Smooth muscle cell (in vitro differentiated cells): ENCODE measurements around the gene CREB3L2. TPM values are rescaled to one million over a fixed set of nuclear protein-coding genes. Genes with fewer than 3 reads are reported as not detected.
A peak's percentile ranks its signal among the peaks of the same experiment; 100 is the strongest.
"Not testable (repeated sequence)": the region's sequence is repeated elsewhere in the genome, so short reads cannot be mapped to it uniquely, and the experiment has no call there.

Experiments
- DNase-seq: peaks from one replicate; lab custom pipeline; 2025; ENCODE audit not compliant: unreplicated experiment; lab: John Stamatoyannopoulos, UW
- H2AFZ ChIP-seq: fragments of 200-600 bp; sonication (generic); 2 replicates; pipeline ENCODE4 v1.6.0; 2016; ENCODE audit warnings: antibody characterized with exemption, low read depth, mild to moderate bottlenecking
- H3F3A ChIP-seq: fragments of 200-600 bp; sonication (generic); 2 replicates; pipeline ENCODE4 v1.6.0; 2017; ENCODE audit warnings: antibody characterized with exemption, low read depth
- H3K27ac ChIP-seq: fragments of 200-600 bp; sonication (generic); 2 replicates; pipeline ENCODE4 v1.5.1; 2016; ENCODE audit warnings: low read depth, mild to moderate bottlenecking
- H3K27me3 ChIP-seq: fragments of 200-600 bp; sonication (generic); 2 replicates; pipeline ENCODE4 v1.6.1; 2016; ENCODE audit warnings: low read depth, mild to moderate bottlenecking
- H3K36me3 ChIP-seq: fragments of 200-600 bp; sonication (generic); 2 replicates; pipeline ENCODE4 v1.5.1; 2016; ENCODE audit warnings: low read depth
- H3K4me1 ChIP-seq: fragments of 200-600 bp; sonication (generic); 2 replicates; pipeline ENCODE4 v1.5.1; 2016; ENCODE audit warnings: low read depth
- H3K4me2 ChIP-seq: fragments of 200-600 bp; sonication (generic); 2 replicates; pipeline ENCODE4 v1.6.0; 2016; ENCODE audit warnings: mild to moderate bottlenecking
- H3K4me3 ChIP-seq: fragments of 200-600 bp; sonication (generic); 2 replicates; pipeline ENCODE4 v1.5.1; 2016; ENCODE audit warnings: mild to moderate bottlenecking
- H3K79me2 ChIP-seq: fragments of 200-600 bp; sonication (generic); 2 replicates; pipeline ENCODE4 v1.6.0; 2016; ENCODE audit warnings: low read depth, mild to moderate bottlenecking
- H3K9ac ChIP-seq: fragments of 200-600 bp; sonication (generic); 2 replicates; pipeline ENCODE4 v1.6.0; 2016; ENCODE audit warnings: low read depth
- H3K9me3 ChIP-seq: fragments of 200-600 bp; sonication (generic); replicated peaks from 2 replicates; pipeline ENCODE4 v1.5.1; 2016; ENCODE audit warnings: low read depth
- H4K20me1 ChIP-seq: fragments of 200-600 bp; sonication (generic); 2 replicates; pipeline ENCODE4 v1.6.0; 2016; ENCODE audit warnings: low read depth
- CTCF ChIP-seq: fragments of 200-600 bp; sonication (generic); IDR thresholded peaks from 2 replicates; pipeline ENCODE4 v1.5.1; 2017; ENCODE audit warnings: borderline replicate concordance, mild to moderate bottlenecking, antibody characterized with exemption; ENCODE audit not compliant: insufficient read depth, poor library complexity, severe bottlenecking
- WGBS: methylation state at CpG from one replicate; pipeline ENCODE4 v1.1.7; 2016; ENCODE audit warnings: low lambda C conversion rate; 5-methylcytosine and 5-hydroxymethylcytosine counted together
- polyA plus RNA-seq: library from polyadenylated mRNA; unstranded; fragments of >200 nt; fragmentation: Nextera tagmentation; extraction: Ambion mirVana; gene quantifications from 2 replicates; pipeline ENCODE4 v1.2.1, GENCODE V29; 2016
- total RNA-seq: library from RNA; depleted of rRNA; stranded (reverse); fragments of >200 nt; gene quantifications from 2 replicates; pipeline ENCODE4 v1.2.3, GENCODE V29; 2014

CREB3L2 gene
- total and polyA plus RNA-seq, 2 experiments from 2014 or later, result 27.4 to 69.1 TPM

GRCh38 chr7:137983323-137984008 is 18.4 kb downstream of the CREB3L2 start:
- Histone ChIP-seq H4K20me1 (peaks cover 77% of the 10 kb centered on the region), H3K9ac (no peak overlapping the region), H3K27ac (peak overlapping the region; percentile 97)

GRCh38 chr7:137982394-137982793 is 19.5 kb downstream of the CREB3L2 start:
- H3K79me2 ChIP-seq, result peaks cover 93% of the 10 kb centered on the region
- peaks cover 43% of the 10 kb centered on the region for H3K4me1 ChIP-seq

More at GRCh38 chr7:137983323-137984008, 18.4 kb downstream of the CREB3L2 start:
- no peak for TF ChIP-seq CTCF
- no peak overlapping the region for H2AFZ ChIP-seq
- WGBS, result 74% methylated on average over 12 of the region's 12 CpGs
- H3K36me3 ChIP-seq, result no peaks in the 10 kb centered on the region
- H3K27me3 ChIP-seq, result no peaks in the 10 kb centered on the region
- no peak for DNase-seq
- no peak overlapping the region for H3K4me2 ChIP-seq
- H3K79me2 ChIP-seq, result peaks cover 93% of the 10 kb centered on the region
- H3K4me1 ChIP-seq, result peaks cover 51% of the 10 kb centered on the region
- no peak overlapping the region for H3K4me3 ChIP-seq
- H3K9me3 ChIP-seq, result no peaks in the 10 kb centered on the region
- H3F3A ChIP-seq, result peaks cover 9% of the 10 kb centered on the region

GRCh38 chr7:137981668-137982067 is 20.2 kb downstream of the CREB3L2 start:
- H4K20me1 ChIP-seq, result peaks cover 74% of the 10 kb centered on the region
- DNase-seq, result no peak
- H3K36me3 ChIP-seq, result no peaks in the 10 kb centered on the region
- H3K4me1 ChIP-seq, result peaks cover 36% of the 10 kb centered on the region
- H2AFZ ChIP-seq, result no peak overlapping the region
- peak overlapping the region; percentile 3 for H3K9ac ChIP-seq
- peak overlapping the region; percentile 90 for H3K27ac ChIP-seq
- no peaks in the 10 kb centered on the region for H3K27me3 ChIP-seq
- TF ChIP-seq CTCF, result no peak
- H3F3A ChIP-seq, result peaks cover 15% of the 10 kb centered on the region
- no peak overlapping the region for H3K4me3 ChIP-seq
- peak overlapping the region; percentile 38 for H3K4me2 ChIP-seq
- peaks cover 94% of the 10 kb centered on the region for H3K79me2 ChIP-seq
- no peaks in the 10 kb centered on the region for H3K9me3 ChIP-seq
- 23% methylated on average over 4 of the region's 4 CpGs for WGBS

More at GRCh38 chr7:137982394-137982793, 19.5 kb downstream of the CREB3L2 start:
- H3K27ac ChIP-seq, result peak overlapping the region; percentile 90
- not testable (repeated sequence) for H3K4me2 ChIP-seq, H2AFZ ChIP-seq, H3K4me3 ChIP-seq, DNase-seq, H3K27me3 ChIP-seq, H3K9ac ChIP-seq, H3K36me3 ChIP-seq, H3K9me3 ChIP-seq
- peaks cover 74% of the 10 kb centered on the region for H4K20me1 ChIP-seq
- 95% methylated on average over 6 of the region's 6 CpGs for WGBS
- H3F3A ChIP-seq, result peaks cover 15% of the 10 kb centered on the region

- Histone ChIP-seq H4K20me1 (peaks cover 74% of the 10 kb centered on the region), H3K79me2 (peaks cover 97% of the 10 kb centered on the region), H3F3A (peaks cover 13% of the 10 kb centered on the region), H2AFZ (no peak overlapping the region), H3K4me1 (peaks cover 35% of the 10 kb centered on the region), H3K9ac (peak overlapping the region; percentile 3), H3K36me3 (no peaks in the 10 kb centered on the region), H3K27me3 (no peaks in the 10 kb centered on the region), H3K27ac (peak overlapping the region; percentile 90), H3K9me3 (no peaks in the 10 kb centered on the region), H3K4me3 (no peak overlapping the region), H3K4me2 (peak overlapping the region; percentile 38)
- no peak for DNase-seq
- TF ChIP-seq CTCF, result no peak
Measured at GRCh38 chr7:137981175-137981574, 20.7 kb downstream of the CREB3L2 start.
